ENCODE data around the gene MYH16.

- TF ChIP-seq, protein P1, sequence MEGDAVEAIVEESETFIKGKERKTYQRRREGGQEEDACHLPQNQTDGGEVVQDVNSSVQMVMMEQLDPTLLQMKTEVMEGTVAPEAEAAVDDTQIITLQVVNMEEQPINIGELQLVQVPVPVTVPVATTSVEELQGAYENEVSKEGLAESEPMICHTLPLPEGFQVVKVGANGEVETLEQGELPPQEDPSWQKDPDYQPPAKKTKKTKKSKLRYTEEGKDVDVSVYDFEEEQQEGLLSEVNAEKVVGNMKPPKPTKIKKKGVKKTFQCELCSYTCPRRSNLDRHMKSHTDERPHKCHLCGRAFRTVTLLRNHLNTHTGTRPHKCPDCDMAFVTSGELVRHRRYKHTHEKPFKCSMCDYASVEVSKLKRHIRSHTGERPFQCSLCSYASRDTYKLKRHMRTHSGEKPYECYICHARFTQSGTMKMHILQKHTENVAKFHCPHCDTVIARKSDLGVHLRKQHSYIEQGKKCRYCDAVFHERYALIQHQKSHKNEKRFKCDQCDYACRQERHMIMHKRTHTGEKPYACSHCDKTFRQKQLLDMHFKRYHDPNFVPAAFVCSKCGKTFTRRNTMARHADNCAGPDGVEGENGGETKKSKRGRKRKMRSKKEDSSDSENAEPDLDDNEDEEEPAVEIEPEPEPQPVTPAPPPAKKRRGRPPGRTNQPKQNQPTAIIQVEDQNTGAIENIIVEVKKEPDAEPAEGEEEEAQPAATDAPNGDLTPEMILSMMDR (IDR thresholded peaks at IDR 0.05), result no peak
- no peak for TF ChIP-seq POLR2A (IDR thresholded peaks at IDR 0.05)
These were observed 18.5 kb downstream of the MYH16 start for GRCh38 chr7:99290980-99291607.

Measured in testis (tissue), 2 donors.